Measurements from ENCODE around the gene POLRMT.
"Not testable (repeated sequence)": the region's sequence is repeated elsewhere in the genome, so short reads cannot be mapped to it uniquely, and the experiment has no call there.

The POLRMT gene

DNA sequence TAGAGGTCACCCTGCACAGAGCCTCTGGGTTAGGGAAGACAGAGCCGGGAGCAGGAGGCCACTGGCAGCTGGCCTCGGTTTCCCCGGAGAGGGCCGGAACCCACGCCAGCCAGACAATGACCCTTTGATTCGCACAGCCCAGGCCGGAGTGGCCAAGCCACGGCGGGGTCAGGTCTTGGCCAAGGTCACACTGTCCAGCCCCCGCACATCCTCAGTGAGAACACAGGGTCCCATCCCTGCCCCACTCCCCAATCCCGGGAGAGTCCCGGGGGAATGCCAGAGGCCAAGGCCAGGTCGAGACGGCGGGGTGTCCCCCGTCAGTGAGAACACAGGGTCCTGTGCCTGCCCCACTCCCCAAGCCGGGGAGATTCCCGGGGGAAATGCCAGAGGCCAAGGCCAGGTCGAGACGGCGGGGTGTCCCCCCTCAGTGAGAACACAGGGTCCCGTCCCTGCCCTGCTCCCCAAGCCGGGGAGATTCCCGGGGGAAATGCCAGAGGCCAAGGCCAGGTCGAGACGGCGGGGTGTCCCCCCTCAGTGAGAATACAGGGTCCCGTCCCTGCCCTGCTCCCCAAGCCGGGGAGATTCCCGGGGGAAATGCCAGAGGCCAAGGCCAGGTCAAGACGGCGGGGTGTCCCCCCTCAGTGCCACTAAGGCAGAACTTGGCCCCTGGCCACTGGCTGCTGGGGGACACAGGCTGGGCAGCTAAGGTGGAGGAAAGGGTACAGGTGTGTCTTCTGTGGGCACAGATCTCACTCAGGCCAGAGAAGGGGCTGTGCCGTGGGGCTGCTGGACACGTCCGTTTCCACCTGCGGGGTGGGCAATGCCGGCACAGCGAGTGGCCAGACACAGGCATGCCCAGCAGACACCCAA lies 41.2 kb upstream of the POLRMT start:
- no peak overlapping the region for H3K4me3 ChIP-seq (ENCODE audit: low read length)
- peaks cover 12% of the 10 kb centered on the region for H3K4me1 ChIP-seq (ENCODE audit: control insufficient read depth, insufficient read depth, low read length)
- H3K27me3 ChIP-seq (ENCODE audit: control insufficient read depth, insufficient read depth, low read length): peaks cover 4% of the 10 kb centered on the region
- H3K27ac ChIP-seq (ENCODE audit: low read depth, low read length): peak overlapping the region; percentile 21
- no peak overlapping the region for H3K9ac ChIP-seq (ENCODE audit: low read length)
- no peaks in the 10 kb centered on the region for H3K36me3 ChIP-seq (ENCODE audit: control insufficient read depth, insufficient read depth, low read length)

DNA sequence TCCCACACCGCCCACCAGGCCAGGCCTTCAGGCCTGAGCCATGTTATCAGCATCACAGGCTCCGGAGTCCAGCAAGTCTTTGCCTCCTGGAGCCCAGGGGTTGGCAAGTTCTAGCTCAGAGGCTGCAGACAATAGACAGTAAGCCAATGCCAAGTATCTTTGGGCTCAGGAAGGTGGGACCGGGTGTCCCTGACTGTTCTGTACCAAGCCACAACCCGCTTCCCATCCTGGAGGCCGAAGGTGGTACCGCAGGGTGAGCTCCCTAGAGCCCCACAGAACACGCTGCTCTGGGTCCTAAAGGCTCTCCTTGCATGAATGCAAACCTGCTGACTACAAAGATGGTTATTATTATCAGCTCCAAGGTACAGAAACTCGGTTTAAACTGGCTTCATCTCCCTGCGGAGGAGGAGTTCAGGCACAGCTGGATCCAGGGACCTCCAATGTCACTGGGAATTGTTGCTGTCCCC lies 37.3 kb upstream of the POLRMT start:
- H3K4me3 ChIP-seq (ENCODE audit: low read length): no peak overlapping the region
- no peaks in the 10 kb centered on the region for H3K27me3 ChIP-seq (ENCODE audit: control insufficient read depth, insufficient read depth, low read length)
- no peaks in the 10 kb centered on the region for H3K36me3 ChIP-seq (ENCODE audit: control insufficient read depth, insufficient read depth, low read length)
- H3K9ac ChIP-seq (ENCODE audit: low read length): no peak overlapping the region
- no peaks in the 10 kb centered on the region for H3K4me1 ChIP-seq (ENCODE audit: control insufficient read depth, insufficient read depth, low read length)
- no peak overlapping the region for H3K27ac ChIP-seq (ENCODE audit: low read depth, low read length)

DNA sequence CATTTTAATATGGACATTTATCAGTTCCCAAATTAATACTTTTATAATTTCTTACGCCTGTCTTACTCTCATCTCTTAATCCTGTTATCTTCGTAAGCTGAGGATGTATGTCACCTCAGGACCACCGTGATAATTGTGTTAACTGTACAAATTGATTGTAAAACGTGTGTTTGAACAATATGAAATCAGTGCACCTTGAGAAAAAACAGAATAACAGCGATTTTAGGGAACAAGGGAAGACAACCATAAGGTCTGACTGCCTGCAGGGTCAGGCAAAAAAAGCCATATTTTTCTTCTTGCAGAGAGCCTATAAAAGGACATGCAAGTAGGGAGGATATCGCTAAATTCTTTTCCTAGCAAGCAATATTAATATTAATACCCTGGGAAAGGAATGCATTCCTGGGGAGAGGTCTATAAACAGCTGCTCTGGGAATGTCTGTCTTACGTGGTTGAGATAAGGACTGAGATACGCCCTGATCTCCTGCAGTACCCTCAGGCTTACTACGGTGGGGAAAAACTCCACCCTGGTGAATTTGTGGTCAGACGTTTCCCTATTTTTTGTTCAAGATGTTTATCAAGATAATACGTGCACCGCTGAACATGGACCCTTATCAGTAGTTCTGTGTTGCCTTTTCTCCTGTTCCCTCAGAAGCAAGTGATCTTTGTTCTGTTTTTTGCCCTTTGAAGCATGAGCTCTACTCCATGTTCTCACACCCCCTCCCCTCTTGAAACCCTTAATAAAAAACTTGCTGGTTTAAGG lies 35.5 kb upstream of the POLRMT start:
- H3K4me3 ChIP-seq (ENCODE audit: low read length); H3K9ac ChIP-seq (ENCODE audit: low read length): not testable (repeated sequence)

DNA sequence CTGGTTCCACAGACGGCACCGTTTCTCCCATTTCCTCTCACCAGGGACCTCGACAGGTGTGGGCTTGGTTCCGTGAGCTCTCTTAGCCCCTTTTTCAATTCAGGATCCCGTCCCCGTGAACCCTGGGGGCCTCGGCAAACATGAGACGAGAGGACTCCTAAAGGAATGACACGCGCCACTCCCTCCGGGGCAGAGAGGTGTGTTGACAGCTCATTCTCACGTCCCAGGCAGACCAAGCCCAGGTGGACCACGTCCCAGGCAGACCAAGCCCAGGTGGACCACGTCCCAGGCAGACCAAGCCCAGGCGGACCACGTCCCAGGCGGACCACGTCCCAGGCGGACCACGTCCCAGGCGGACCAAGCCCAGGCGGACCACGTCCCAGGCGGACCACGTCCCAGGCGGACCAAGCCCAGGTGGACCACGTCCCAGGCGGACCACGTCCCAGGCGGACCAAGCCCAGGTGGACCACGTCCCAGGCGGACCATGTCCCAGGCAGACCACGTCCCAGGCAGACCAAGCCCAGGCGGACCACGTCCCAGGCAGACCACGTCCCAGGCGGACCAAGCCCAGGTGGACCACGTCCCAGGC lies 33.7 kb upstream of the POLRMT start:
- not testable (repeated sequence) for H3K27ac ChIP-seq (ENCODE audit: low read depth, low read length); H3K27me3 ChIP-seq (ENCODE audit: control insufficient read depth, insufficient read depth, low read length); H3K9ac ChIP-seq (ENCODE audit: low read length); H3K4me1 ChIP-seq (ENCODE audit: control insufficient read depth, insufficient read depth, low read length); H3K4me3 ChIP-seq (ENCODE audit: low read length); H3K36me3 ChIP-seq (ENCODE audit: control insufficient read depth, insufficient read depth, low read length)

More for the DNA sequence above, 35.5 kb upstream of the POLRMT start:
- not testable (repeated sequence) for H3K4me1 ChIP-seq (ENCODE audit: control insufficient read depth, insufficient read depth, low read length); H3K27ac ChIP-seq (ENCODE audit: low read depth, low read length); H3K36me3 ChIP-seq (ENCODE audit: control insufficient read depth, insufficient read depth, low read length); H3K27me3 ChIP-seq (ENCODE audit: control insufficient read depth, insufficient read depth, low read length)

DNA sequence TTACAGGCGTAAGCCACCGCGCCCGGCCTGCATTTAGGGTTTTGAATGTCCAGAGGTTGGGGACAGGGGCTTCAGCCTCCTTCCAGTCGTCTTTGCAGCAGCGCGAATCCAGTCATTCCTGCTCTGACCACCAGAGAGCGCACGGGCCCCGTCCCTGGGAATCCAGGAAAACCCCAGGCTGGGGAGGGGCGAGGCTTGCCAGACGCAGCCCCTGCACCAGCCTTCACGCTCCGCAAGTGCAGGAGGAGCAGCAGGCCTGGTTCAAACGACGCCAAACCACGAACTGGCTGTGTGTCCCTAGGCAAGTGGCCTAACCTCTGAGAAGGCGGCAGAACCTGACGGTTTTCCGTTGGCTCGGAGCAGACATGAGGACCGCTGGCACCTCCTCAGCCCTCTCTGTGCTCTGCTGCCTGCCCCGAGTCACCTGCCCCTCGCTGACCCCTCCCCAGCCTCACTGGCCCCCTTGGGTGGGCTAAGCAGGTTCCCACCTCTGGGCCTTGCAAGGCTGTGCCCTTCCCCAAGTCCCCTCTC lies 31.6 kb upstream of the POLRMT start:
- Histone ChIP-seq H3K4me3 (ENCODE audit: low read length) (peak overlapping the region; percentile 54), H3K4me1 (ENCODE audit: control insufficient read depth, insufficient read depth, low read length) (peaks cover 10% of the 10 kb centered on the region), H3K36me3 (ENCODE audit: control insufficient read depth, insufficient read depth, low read length) (no peaks in the 10 kb centered on the region), H3K27me3 (ENCODE audit: control insufficient read depth, insufficient read depth, low read length) (no peaks in the 10 kb centered on the region), H3K27ac (ENCODE audit: low read depth, low read length) (no peak overlapping the region), H3K9ac (ENCODE audit: low read length) (no peak overlapping the region)

DNA sequence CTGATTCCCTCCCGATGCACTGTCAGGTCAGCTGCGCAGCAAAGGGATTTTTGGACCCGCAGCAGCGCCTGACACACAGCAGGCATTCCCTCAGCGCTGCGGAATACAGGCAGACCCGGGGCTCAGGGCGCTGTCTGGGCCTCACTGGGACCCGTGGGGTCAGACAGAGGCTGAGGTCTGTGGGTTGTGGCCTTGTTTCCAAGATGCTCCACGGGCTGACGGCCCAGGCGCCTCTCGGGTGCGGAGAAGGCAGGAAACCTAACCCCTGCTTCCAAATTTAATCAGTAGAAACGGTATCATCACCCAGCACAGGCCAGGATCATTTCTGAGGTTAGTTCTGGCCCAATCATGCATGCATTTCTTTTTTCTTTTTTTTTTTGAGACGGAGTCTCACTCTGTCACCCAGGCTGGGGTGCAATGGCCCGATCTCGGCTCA lies 30.4 kb upstream of the POLRMT start:
- no peaks in the 10 kb centered on the region for H3K27me3 ChIP-seq (ENCODE audit: control insufficient read depth, insufficient read depth, low read length)
- H3K4me3 ChIP-seq (ENCODE audit: low read length): peak overlapping the region; percentile 82
- peak overlapping the region; percentile 74 for H3K9ac ChIP-seq (ENCODE audit: low read length)
- no peaks in the 10 kb centered on the region for H3K36me3 ChIP-seq (ENCODE audit: control insufficient read depth, insufficient read depth, low read length)
- H3K27ac ChIP-seq (ENCODE audit: low read depth, low read length): peak overlapping the region; percentile 91
- H3K4me1 ChIP-seq (ENCODE audit: control insufficient read depth, insufficient read depth, low read length): peaks cover 10% of the 10 kb centered on the region

- peaks cover 10% of the 10 kb centered on the region for H3K4me1 ChIP-seq (ENCODE audit: control insufficient read depth, insufficient read depth, low read length)
- H3K27me3 ChIP-seq (ENCODE audit: control insufficient read depth, insufficient read depth, low read length): no peaks in the 10 kb centered on the region
- H3K36me3 ChIP-seq (ENCODE audit: control insufficient read depth, insufficient read depth, low read length): no peaks in the 10 kb centered on the region
- H3K27ac ChIP-seq (ENCODE audit: low read depth, low read length): peak within 1 kb of the TSS; percentile 91
- H3K4me3 ChIP-seq (ENCODE audit: low read length): peak within 1 kb of the TSS; percentile 82
- peak within 1 kb of the TSS; percentile 74 for H3K9ac ChIP-seq (ENCODE audit: low read length)
These were observed 29.8 kb upstream of the POLRMT start, which contains the start of gene RNF126 for GRCh38 chr19:662962-663681. Gene RNF126, minus strand, starts transcription at chr19:663214. Its CDS starts 93 bp downstream, at chr19:663121.

GRCh38 chr19:662207-662961 lies 29.0 kb upstream of the POLRMT start:
- H3K4me1 ChIP-seq (ENCODE audit: control insufficient read depth, insufficient read depth, low read length): peaks cover 10% of the 10 kb centered on the region
- peak overlapping the region; percentile 67 for H3K27ac ChIP-seq (ENCODE audit: low read depth, low read length)
- H3K36me3 ChIP-seq (ENCODE audit: control insufficient read depth, insufficient read depth, low read length): no peaks in the 10 kb centered on the region
- peak overlapping the region; percentile 54 for H3K4me3 ChIP-seq (ENCODE audit: low read length)
- no peaks in the 10 kb centered on the region for H3K27me3 ChIP-seq (ENCODE audit: control insufficient read depth, insufficient read depth, low read length)
- peak overlapping the region; percentile 21 for H3K9ac ChIP-seq (ENCODE audit: low read length)

DNA sequence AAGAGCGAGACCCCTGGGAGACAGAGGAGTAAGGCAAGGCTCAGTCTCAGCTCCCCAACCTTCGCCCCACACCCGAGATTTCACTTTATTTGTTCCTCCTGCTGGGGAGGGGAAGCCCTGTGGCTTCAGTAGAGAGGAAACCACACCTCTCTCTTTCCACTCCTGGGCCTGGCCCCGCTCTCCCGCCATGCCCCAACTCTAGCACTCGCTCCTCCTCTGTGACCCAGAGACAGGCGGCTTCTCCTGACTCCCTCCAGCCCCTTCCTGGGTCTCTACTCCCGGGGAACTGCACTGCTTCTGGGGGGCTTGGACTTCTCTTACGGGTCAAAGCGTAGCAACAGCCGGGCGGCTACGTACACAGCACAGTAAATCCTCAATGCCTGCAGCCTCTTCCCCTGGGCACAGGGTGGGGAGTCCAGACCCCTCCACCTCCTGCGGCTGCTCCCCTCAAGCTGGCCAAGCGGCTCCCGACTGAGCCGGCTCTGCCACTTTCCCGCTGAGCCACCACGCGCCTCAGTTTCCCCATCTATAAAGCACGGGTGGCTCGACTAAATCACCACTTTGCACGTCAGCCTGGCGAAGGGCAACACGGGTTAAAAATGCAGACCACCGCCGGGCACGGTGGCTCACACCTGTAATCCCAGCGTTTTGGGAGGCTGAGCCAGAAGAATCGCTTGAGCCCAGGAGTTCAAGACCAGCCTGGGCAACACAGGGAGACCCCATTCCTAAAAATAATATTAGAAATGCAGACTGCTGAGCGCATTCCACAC lies 28.3 kb upstream of the POLRMT start:
- Histone ChIP-seq H3K4me3 (ENCODE audit: low read length) (peak overlapping the region; percentile 54), H3K9ac (ENCODE audit: low read length) (peak overlapping the region; percentile 21), H3K4me1 (ENCODE audit: control insufficient read depth, insufficient read depth, low read length) (peaks cover 10% of the 10 kb centered on the region), H3K36me3 (ENCODE audit: control insufficient read depth, insufficient read depth, low read length) (no peaks in the 10 kb centered on the region), H3K27ac (ENCODE audit: low read depth, low read length) (peak overlapping the region; percentile 3), H3K27me3 (ENCODE audit: control insufficient read depth, insufficient read depth, low read length) (no peaks in the 10 kb centered on the region)

GRCh38 chr19:660793-661426 lies 27.6 kb upstream of the POLRMT start:
- Histone ChIP-seq H3K9ac (ENCODE audit: low read length) (no peak overlapping the region), H3K4me3 (ENCODE audit: low read length) (peak overlapping the region; percentile 54), H3K36me3 (ENCODE audit: control insufficient read depth, insufficient read depth, low read length) (no peaks in the 10 kb centered on the region), H3K27ac (ENCODE audit: low read depth, low read length) (peak overlapping the region; percentile 3), H3K4me1 (ENCODE audit: control insufficient read depth, insufficient read depth, low read length) (peaks cover 10% of the 10 kb centered on the region), H3K27me3 (ENCODE audit: control insufficient read depth, insufficient read depth, low read length) (no peaks in the 10 kb centered on the region)

Data from rectal smooth muscle tissue (tissue), 1 donor.